Vagina (tissue), 2 donors: Measurements from ENCODE around the gene BLNK.

Experiments used
- CTCF ChIP-seq, 3 experiments: fragments of 450-650 bp in 2 of 3; fragments of 200-600 bp in 1 of 3; sonication (generic) in 1 of 3; IDR thresholded peaks; one replicate each; pipeline ENCODE4 v1.5.1; 2017 to 2019; ENCODE audit warnings: antibody characterized with exemption in 3 of 3, mild to moderate bottlenecking in 2 of 3, moderate library complexity in 2 of 3
- POLR2A ChIP-seq, 2 donors: fragments of 450-650 bp; IDR thresholded peaks; one replicate each; pipeline ENCODE4 v1.6.1; 2017; ENCODE audit warnings: antibody characterized with exemption in 2 of 2, mild to moderate bottlenecking in 2 of 2, moderate library complexity in 2 of 2
- POLR2AphosphoS5 ChIP-seq, 2 donors: sonication (generic); formaldehyde crosslinking; IDR thresholded peaks; one replicate each; pipeline ENCODE4 v1.9.0; 2017; ENCODE audit warnings: antibody characterized with exemption in 2 of 2, mild to moderate bottlenecking in 2 of 2, low read depth in 1 of 2; ENCODE audit not compliant: insufficient read depth in 1 of 2

- TF ChIP-seq CTCF (IDR thresholded peaks at IDR 0.05) = no peak
- TF ChIP-seq POLR2AphosphoS5 (IDR thresholded peaks at IDR 0.05; ENCODE audit: insufficient read depth in 1 of 2, low read depth in 1 of 2) = no peak
- no peak for TF ChIP-seq POLR2A (IDR thresholded peaks at IDR 0.05)
These were observed 1.7 kb downstream of the BLNK start for GRCh38 chr10:96269438-96270300.
